GM18498 (cell line): ENCODE measurements around the gene TLCD3B.

ENCODE experiments used
- ATAC-seq: cut with Tn5 transposase; IDR thresholded peaks from one replicate; pipeline ENCODE4 v1.9.1; 2021; ENCODE audit warnings: mild to moderate bottlenecking, moderate library complexity; ENCODE audit not compliant: unreplicated experiment

The TLCD3B gene

DNA sequence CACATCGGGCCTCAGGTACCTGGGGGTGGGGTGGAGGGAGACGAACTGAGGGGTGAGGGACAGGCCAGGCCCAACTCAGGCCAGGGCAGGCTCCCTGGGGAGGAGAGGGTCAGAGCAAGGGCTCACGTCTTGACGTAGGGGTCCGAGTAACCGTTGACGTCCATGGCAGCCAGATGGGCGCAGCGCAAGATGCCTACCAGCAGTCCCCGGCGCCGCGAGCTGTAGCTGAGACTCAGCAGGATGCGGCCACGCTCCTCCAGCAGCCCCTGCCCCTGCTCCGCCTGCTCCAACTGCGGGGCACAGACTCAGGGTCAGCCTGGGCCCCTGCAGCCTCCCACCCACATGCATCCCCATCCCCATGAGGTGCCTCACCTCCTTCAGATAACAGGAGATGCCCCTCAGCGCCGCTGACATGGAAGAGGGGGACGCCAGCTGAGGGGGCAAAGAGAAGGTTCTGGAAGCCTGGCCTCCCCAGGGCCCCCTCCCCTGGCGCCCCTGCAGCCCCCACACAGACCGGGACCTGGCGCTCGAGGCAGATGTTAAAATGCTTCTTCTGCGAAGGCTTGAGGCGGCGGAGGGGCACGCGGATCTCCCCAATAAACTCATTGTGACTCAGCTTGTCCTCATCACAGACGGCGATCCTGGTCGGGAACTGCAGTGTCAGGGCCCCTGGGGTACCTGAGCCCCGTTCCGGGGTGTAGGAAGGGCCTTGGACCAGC, 24.3 kb downstream of the TLCD3B start:
- ATAC-seq = no peak

DNA sequence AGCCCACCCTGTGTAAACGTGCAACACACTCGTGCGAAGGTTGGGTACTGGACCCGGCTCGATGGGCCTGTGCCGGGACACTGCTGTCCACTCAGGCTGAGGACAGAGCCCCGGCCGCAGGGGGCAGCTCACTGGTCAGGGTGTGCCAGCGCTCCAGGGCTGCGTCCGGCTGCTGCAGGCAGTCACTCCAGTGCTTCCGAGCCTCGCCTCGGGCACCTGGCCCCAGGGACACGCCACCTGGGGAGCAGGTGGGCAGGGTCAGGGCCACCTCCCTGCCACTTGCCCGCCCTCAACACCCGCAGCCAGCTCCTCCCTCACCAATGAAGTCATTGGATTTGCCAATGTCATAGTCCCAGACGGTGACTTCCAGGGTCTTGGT, 25.0 kb downstream of the TLCD3B start:
- no peak for ATAC-seq

GRCh38 chr16:30005341-30006094, 25.6 kb downstream of the TLCD3B start:
- ATAC-seq = no peak

DNA sequence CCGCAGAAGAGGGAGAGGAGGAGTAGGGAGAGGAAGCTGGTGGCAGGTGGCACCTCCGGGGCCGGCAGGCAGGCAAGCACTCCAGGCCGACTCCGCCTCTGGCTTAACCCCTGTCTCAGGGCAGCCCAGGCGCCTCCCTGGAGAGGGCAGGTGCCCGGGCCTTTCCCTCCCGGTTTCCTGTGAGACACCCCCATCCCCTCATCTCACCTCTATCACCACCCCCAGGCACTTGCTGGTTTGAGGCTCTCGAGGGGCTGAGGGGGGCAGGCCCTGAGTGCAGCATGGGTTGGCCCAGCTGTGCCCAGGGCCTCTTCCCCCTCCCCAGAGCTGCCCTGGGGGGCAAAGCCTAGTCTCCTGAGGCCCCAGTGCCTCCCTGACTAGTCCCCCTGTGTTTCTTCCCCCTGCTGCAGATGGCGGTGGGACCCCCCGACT, 26.2 kb downstream of the TLCD3B start:
- ATAC-seq = no peak

DNA sequence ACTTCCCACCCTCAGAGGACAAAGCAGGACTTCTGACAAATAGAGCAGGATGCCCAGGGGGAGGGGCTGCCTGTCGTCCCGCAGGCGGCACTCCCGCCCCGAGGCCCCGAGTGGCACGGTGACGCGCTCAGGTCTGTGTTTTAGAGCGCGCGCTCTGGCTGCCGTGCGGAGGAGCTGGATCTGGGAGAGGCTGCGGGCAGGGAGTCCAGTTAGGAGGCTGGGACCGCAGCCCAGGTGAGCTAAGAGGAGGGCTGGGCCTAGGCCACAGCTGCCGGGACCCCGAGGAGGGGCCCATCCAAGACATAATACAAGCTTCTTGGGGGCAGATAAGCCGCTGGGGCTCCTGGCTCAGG, 26.7 kb downstream of the TLCD3B start:
- no peak for ATAC-seq

- ATAC-seq = no peak
These were observed 27.2 kb downstream of the TLCD3B start for GRCh38 chr16:30003670-30004423.

GRCh38 chr16:30002614-30003346, 28.3 kb downstream of the TLCD3B start:
- no peak for ATAC-seq

DNA sequence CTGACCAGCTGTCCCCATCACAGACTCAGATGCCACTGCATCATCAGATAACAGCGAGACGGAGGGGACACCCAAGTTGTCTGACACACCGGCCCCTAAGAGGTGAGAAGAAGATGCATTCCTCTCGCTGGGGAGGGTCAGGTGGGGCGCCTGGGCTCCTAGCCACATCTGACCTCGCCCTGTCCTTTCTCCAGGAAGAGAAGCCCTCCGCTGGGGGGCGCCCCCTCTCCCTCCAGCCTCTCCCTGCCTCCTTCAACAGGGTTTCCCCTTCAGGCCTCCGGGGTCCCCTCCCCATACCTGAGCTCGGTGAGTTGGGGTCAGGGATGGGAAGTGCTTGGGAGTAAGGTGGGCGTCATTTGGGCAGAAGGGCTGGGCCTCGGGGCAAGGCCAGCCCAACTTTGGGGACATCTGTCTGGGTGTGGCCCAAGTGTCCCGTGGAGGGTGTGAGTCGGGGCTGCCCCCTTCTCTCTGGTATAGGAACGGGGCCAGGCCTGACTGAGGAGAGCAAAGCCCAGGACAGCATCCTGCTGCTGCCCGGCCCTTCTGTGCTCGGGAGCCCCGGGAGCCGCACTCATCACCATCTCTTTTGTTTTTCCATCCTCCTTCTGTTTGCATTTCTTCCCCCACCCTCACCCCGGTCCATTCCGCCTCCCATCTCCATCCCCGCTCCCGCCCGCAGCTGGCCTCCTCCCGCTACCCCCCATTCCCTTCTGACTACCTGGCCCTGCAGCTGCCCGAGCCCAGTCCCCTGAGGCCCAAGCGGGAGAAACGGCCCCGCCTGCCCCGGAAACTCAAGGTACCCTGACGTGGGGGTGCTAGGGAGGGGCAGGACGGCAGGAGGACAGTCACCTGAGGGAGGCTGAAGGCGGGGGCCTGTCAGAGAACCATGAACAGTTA, 30.1 kb downstream of the TLCD3B start:
- ATAC-seq = no peak

DNA sequence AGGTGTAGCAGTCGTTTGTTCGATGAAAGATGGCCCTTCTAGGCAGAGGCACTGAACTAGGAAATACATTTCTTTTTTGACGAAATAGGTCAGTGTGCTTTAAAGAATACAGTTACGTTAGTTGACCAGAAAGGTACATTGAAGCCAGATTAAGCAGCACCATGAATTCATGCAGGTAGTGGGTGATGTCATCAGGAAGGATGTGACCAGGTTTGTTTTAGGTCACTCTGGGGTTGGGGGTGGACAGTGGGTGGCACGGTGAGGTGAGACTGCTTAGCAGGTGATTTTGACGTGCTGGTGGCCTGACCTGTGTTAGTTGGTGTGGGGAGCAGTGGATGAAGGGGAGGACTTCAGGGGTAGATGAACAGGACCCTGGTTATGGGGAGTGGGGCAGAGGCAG, 31.5 kb downstream of the TLCD3B start:
- no peak for ATAC-seq

- ATAC-seq = no peak
These were observed 34.3 kb downstream of the TLCD3B start for GRCh38 chr16:29996766-29997250.

GRCh38 chr16:29995911-29996765, 34.9 kb downstream of the TLCD3B start, which contains the start of gene INO80E:
INO80E (plus strand) TSS chr16:29996241; CDS start chr16:29996311, 70 bp downstream.
- peak; percentile 91 for ATAC-seq

- ATAC-seq = peak; percentile 54
These were observed 35.7 kb downstream of the TLCD3B start, which contains the start of gene HIRIP3 for GRCh38 chr16:29995324-29995910. HIRIP3 (minus strand) TSS chr16:29995617; CDS start chr16:29995605, 12 bp downstream.

- no peak for ATAC-seq
These were observed 36.3 kb downstream of the TLCD3B start for GRCh38 chr16:29994600-29995323.

- ATAC-seq = no peak
These were observed 37.0 kb downstream of the TLCD3B start for GRCh38 chr16:29993903-29994599.

DNA sequence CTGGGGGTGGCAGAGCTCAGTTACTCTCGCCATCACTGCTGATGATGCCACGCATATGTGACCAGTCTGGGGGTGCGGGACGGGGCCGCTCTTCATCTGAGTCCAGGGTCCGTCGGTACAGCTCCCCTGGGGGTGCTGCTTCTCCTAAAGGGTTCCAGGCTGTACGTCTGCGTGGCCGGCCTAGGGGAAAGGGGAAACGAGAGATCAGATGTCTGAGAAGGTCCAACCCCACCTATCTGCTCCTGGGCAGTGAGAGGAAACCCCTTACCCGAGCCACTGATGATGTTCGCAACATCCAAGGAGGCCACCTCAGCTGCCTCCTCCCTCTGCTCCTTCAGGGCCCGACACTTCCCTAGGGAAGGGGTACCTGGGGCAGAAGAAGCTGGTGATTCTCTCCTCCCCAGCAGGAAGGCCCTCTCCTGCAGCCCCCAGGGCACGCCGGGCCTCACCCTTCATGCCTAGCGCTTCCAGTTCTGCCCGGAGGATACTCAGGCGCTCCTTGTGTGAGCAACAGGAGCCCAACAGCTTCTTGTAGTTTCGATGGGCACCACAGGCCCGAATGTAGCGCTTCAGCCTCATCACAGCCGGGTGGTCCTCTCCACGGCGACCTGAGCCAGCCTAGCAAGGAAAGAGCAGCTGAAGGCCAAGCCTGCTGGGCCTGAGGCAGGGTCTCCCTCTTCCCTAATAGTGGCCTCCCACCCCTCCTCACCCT, 37.7 kb downstream of the TLCD3B start:
- ATAC-seq = no peak

DNA sequence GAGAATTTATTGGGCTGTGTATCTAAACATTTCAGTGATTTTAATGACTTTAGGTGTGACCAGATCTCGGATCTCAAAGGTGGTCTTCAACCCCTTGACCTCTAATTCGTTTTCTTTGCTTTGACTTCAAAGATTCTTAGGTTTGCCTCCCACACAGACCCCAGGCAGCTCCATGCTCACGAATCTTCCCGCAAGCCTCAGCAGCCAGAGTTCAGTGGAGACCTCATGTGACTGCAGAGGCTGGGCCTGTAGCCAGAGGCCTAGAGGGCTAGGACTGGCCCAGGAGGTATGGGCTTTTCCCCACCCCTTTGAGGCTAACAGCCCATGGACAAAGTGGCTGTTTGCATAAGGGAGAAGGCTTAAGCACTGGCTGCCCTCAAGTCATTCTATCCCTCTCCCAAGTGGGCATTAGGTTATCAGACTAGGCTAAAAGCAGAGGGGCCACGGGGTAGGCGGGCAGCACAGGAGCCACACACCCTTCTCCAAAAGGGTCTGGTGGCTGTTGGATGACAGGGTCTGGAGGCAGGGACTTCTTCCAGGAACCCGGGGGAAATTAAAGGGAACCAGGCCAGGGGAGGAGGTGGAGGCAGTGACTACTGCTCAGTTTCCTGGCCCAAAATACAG, 38.6 kb downstream of the TLCD3B start:
- no peak for ATAC-seq
